GM12878 (cell line): ENCODE results near the gene TMC2. TPM values are rescaled to one million over a fixed set of nuclear protein-coding genes. Genes with fewer than 3 reads are reported as not detected.

Experiments
- CUX1 ChIP-seq: IDR thresholded peaks from 2 replicates; pipeline ENCODE4 v1.6.1; 2012; ENCODE audit warnings: improper control_type of control experiment, low read depth, low read length; ENCODE audit not compliant: insufficient replicate concordance
- E2F8 ChIP-seq: fragments of 450-650 bp; IDR thresholded peaks from 2 replicates; pipeline ENCODE4 v1.6.1; 2018; ENCODE audit warnings: mild to moderate bottlenecking, low read depth, moderate library complexity; ENCODE audit not compliant: partially characterized antibody
- ESRRA ChIP-seq: IDR thresholded peaks from 2 replicates; pipeline ENCODE4 v1.6.1; 2012; ENCODE audit warnings: mild to moderate bottlenecking, low read length, improper control_type of control experiment
- polyA plus RNA-seq, 11 experiments: library from polyadenylated mRNA; depleted of rRNA in 4 of 11; unstranded in 6 of 11; stranded (reverse) in 5 of 11; fragments of >200 nt; fragmentation: Nextera tagmentation in 4 of 11; fragmentation: Illumina TruSeq in 1 of 11; extraction: Ambion mirVana in 4 of 11; extraction: Trizol in 1 of 11; gene quantifications; 1 replicate in 1 of 11; 2 replicates in 10 of 11; pipeline versions ENCODE4 v1.2.1 to v1.2.3, GENCODE V29; 2011 to 2016; ENCODE audit warnings: inconsistent platforms in 2 of 11, missing spikeins in 2 of 11, low read depth in 1 of 11
- total RNA-seq, 4 experiments: library from RNA; depleted of rRNA in 3 of 4; stranded (reverse); fragments of >200 nt in 3 of 4; fragmentation: Illumina TruSeq in 1 of 4; extraction: Trizol in 1 of 4; gene quantifications; 2 replicates each; pipeline versions ENCODE4 v1.2.1 to v1.2.3, GENCODE V29; 2013 to 2021

The TMC2 gene
- total and polyA plus RNA-seq, 10 of the 15 experiments (the other 5 are each of a cell fraction or from before 2014, with no cell fraction given) = 0.08 TPM; not detected in 9

DNA sequence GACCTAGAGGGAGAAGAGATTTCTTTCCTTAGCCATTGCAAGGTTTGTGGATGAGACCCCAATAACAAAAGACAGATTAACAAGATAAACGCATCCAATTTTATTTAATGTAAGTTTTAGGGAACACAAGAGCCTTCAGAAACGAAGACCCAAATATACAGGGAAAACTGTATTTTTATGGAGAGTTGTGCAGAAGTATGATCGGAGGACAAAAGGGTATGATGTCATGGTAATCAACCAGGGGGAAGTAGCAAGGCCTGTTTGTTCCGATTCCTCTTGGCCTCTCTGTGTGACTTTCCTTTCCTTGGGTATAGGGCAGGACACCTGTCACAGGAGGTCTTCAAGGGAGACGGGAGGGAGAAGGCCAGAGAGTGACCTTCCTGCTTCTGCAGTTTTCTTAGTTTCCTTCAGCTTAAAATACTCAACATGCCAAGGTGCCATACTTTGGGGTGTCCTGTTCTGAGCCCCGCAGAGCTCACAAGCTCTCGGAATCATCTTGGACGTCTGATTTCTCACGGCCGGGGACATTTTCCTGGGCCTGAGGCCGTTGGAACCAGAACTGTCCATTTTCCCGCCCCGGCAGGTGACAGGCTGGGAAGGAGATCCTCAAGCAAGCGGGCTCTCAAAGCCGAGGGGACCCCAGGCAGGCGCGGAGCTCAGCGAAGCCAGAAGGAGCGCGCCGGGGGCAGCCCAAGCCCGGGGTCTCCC lies 21.7 kb downstream of the TMC2 start (continued):
- TF ChIP-seq CUX1 (no peak), ESRRA (no peak), E2F8 (no peak)
